NCI-H2107 treated with DMSO at 0.1 percent for 48 hours (cell line): ENCODE data around the gene TMEM161B.
"Not testable (repeated sequence)": the region's sequence is repeated elsewhere in the genome, so short reads cannot be mapped to it uniquely, and the experiment has no call there.

Experiments used
- DNase-seq: peaks from one replicate; lab custom pipeline; 2025; ENCODE audit not compliant: unreplicated experiment; lab: John Stamatoyannopoulos, UW

TMEM161B gene

GRCh38 chr5:88250010-88250409, 18.6 kb downstream of the TMEM161B start:
- DNase-seq = no peak

- DNase-seq = no peak
These were observed 19.7 kb downstream of the TMEM161B start for GRCh38 chr5:88248743-88249540.

- DNase-seq = no peak
These were observed 20.6 kb downstream of the TMEM161B start for GRCh38 chr5:88248094-88248493.

- no peak for DNase-seq
These were observed 22.8 kb downstream of the TMEM161B start for GRCh38 chr5:88245893-88246244.

GRCh38 chr5:88245241-88245892, 23.3 kb downstream of the TMEM161B start:
- DNase-seq = no peak

- no peak for DNase-seq
These were observed 24.0 kb downstream of the TMEM161B start for GRCh38 chr5:88244686-88245085.

GRCh38 chr5:88243493-88243892, 25.2 kb downstream of the TMEM161B start:
- DNase-seq = not testable (repeated sequence)

GRCh38 chr5:88238732-88239131, 29.9 kb downstream of the TMEM161B start:
- no peak for DNase-seq

- no peak for DNase-seq
These were observed 31.6 kb downstream of the TMEM161B start for GRCh38 chr5:88236866-88237642.

GRCh38 chr5:88235828-88236227, 32.8 kb downstream of the TMEM161B start:
- DNase-seq = no peak

GRCh38 chr5:88235346-88235745, 33.3 kb downstream of the TMEM161B start:
- DNase-seq = no peak

GRCh38 chr5:88230546-88231066, 38.0 kb downstream of the TMEM161B start:
- no peak for DNase-seq

GRCh38 chr5:88226881-88227450, 41.7 kb downstream of the TMEM161B start:
- DNase-seq = no peak

GRCh38 chr5:88214655-88215054, 54.0 kb downstream of the TMEM161B start:
- DNase-seq = no peak

- DNase-seq = no peak
These were observed 61.1 kb downstream of the TMEM161B start for GRCh38 chr5:88207575-88207974.

GRCh38 chr5:88203981-88204750, 64.5 kb downstream of the TMEM161B start:
- DNase-seq = no peak

- DNase-seq = no peak
These were observed 73.0 kb downstream of the TMEM161B start for GRCh38 chr5:88195636-88196035.

- no peak for DNase-seq
These were observed 74.7 kb downstream of the TMEM161B start for GRCh38 chr5:88193896-88194295.

GRCh38 chr5:88190106-88190834, 78.4 kb downstream of the TMEM161B start:
- DNase-seq = no peak

- not testable (repeated sequence) for DNase-seq
These were observed 79.2 kb downstream of the TMEM161B start for GRCh38 chr5:88189484-88189883.
